Epithelial cell of esophagus (primary cell): ENCODE data around the gene TMEM52.

ENCODE experiments used
- DNase-seq: peaks from one replicate; pipeline ENCODE4 v3.0.0; 2010; ENCODE audit warnings: low read depth
- H3K4me3 ChIP-seq: 2 replicates; pipeline ENCODE4 v1.5.1; 2011; ENCODE audit warnings: mild to moderate bottlenecking, low read length, control low read depth
- TF ChIP-seq, protein P1 (sequence below): IDR thresholded peaks from 2 replicates; pipeline ENCODE4 v1.5.1; 2011; ENCODE audit warnings: low read depth, mild to moderate bottlenecking, low read length, control low read depth, inconsistent platforms; ENCODE audit not compliant: insufficient read depth; ENCODE audit errors: missing control alignments

The TMEM52 gene

DNA sequence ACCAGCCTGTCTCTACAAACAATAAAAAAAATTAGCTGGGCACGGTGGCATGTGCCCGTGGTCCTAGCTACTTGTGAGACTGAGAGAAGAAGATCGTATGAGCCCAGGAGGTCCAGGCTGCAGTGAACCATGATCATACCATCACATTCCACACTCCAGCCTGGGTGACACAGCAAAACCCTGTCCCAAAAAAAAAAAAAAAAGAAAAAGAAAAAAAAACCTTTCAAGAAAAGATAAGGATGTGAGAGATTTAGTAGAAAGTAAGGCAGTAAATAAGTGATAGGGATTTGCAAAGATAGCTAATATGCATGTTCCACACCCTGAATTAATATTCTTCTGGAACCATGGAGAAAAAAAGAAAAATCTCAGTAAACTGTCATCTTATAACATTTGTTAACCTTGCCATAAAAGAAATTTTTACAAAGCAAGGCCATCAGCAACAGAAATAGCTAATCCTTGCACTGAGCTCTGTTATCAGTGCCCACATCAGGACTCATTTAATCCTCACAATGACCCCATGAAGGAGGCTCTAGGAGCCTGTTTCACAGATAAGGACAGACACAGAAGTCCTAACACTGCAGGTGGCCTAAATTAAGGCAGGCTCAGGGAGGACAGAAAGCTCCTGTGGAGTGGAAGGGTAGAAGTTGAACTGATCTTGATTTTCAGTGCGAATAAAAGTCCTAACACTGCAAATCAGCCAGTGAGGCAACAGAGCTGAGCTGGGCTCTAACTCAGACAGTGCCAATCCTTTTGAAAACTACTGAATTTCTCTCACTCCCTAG lies 35.8 kb downstream of the TMEM52 start:
- TF ChIP-seq, protein P1, sequence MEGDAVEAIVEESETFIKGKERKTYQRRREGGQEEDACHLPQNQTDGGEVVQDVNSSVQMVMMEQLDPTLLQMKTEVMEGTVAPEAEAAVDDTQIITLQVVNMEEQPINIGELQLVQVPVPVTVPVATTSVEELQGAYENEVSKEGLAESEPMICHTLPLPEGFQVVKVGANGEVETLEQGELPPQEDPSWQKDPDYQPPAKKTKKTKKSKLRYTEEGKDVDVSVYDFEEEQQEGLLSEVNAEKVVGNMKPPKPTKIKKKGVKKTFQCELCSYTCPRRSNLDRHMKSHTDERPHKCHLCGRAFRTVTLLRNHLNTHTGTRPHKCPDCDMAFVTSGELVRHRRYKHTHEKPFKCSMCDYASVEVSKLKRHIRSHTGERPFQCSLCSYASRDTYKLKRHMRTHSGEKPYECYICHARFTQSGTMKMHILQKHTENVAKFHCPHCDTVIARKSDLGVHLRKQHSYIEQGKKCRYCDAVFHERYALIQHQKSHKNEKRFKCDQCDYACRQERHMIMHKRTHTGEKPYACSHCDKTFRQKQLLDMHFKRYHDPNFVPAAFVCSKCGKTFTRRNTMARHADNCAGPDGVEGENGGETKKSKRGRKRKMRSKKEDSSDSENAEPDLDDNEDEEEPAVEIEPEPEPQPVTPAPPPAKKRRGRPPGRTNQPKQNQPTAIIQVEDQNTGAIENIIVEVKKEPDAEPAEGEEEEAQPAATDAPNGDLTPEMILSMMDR: no peak
- no peak for DNase-seq
- no peak overlapping the region for H3K4me3 ChIP-seq

DNA sequence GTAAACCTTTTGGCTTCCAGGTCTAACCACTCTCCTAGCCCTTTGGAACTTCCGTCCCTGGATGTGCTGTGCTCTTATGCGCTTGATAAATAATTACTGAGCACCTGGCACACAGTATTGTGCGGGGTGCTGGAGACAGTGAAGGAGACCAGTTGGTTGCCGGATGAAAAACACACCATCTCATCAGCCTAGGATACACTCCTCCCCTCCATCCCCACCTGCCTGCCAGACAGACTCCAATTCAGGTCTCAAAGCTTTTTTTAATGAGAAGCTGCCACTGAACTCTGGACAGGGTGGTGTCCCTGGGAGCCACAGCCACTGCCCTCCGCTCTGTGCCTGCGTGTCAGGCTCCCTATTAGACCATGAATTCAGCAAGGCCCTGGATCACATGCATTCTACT lies 37.4 kb downstream of the TMEM52 start:
- TF ChIP-seq, protein P1: no peak
- no peak overlapping the region for H3K4me3 ChIP-seq
- DNase-seq: no peak

DNA sequence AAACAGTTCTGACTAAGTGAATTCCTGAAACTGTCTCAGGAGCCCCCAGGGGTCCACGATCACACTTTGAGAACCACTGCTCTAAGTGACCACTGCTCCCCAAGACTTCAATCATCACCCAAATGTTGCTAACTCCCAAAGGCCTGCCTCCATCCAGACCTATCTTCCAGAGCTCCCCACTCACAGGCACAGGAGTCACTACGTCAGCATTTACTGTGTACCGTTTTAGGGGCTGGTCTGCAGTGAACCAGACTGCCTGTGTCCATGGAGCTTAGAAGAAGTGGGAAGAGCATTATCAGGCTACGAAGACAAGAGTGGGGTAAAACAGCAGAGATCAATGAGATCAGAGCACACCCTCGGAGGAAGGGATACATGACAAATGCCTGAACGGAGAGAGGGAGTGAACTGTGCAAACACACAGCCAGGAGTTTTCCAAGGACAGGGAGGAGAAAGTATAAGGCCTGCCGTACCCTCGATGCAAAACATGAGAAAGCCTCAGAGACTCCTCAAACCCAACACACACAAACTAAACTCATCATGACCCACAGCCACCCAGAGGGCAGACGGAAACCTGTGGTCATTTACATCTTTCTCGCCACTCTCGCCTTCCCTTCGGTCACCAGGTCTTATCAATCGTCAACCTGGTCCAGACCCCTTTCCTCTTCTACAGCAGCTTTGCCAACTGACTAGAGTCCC lies 38.3 kb downstream of the TMEM52 start:
- TF ChIP-seq, protein P1: no peak
- DNase-seq: no peak
- H3K4me3 ChIP-seq: no peak overlapping the region

DNA sequence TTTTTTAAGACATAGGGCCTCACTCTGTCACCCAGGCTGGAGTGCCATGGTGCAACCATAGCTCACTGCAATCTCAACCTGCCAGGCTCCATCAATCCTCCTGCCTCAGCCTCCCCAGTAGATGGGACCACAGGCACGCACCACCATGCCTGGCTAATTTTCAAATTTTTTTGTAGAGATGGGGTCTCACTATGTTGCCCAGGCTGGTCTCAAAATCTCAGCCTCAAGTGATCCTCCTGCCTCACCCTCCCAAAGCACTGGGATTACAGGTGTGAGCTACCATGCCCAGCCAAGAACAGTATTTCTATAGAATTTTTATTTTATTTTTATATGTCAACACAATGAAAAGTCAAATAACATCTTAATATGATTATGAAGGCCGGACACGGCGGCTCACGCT lies 39.1 kb downstream of the TMEM52 start:
- TF ChIP-seq, protein P1: no peak
- no peak overlapping the region for H3K4me3 ChIP-seq
- no peak for DNase-seq

DNA sequence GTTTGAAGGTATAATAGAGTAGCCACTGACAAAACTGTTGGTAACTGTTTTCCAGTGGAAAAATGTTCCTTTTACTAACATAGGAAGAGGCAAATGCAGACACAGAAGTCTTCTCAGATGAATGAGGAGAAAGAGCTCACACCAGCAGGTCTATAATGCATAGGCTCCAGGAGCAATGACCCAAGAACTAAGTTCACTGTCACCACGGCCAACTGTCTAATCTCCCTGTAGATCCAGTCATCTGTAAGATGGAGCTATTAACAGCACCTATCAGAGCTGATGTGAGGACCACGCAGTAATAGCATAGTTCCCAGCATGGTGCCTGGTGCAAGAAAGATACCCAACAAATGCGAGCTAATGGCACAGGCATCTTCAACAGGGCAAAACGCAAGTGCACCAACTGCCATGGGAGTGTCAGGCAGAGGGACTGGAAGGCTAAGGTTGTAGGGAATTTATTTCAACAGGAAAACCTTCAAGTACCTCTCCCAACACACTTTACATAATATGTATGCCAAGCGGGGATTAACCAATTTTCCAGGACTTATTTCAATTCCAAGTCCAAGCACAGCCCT lies 41.1 kb downstream of the TMEM52 start:
- TF ChIP-seq, protein P1: no peak
- H3K4me3 ChIP-seq: no peak overlapping the region
- DNase-seq: no peak

DNA sequence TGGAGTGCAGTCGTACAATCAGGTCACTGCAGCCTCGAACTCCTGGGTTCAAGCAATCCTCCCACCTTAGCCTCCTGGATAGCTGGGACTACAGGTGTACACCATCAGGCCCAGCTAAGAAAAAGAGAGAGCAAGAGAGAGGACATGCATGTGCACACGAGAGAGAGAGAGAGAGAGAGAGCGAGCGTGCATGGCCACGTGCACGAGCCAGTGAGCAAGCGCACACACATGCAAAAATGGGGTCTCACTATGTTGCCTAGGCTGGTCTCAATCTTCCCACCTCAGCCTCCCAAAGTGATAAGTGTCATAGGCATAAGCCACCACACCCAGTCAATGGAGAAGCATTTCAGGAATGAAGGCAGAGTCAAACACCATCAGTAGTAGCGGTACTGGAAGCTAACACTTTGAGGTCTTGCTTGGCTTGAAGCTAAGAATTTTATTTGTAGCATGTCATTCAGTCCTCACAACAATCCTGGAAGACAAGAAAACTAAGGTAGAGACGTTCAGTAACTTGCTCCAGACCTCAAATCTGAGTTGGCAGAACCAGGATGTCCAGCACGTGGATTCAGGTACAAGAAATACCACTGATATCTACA lies 42.6 kb downstream of the TMEM52 start:
- H3K4me3 ChIP-seq: no peak overlapping the region
- TF ChIP-seq, protein P1: no peak
- DNase-seq: no peak
